GM21786 (cell line): ENCODE measurements around the gene AHRR.

Source experiments
- ATAC-seq: cut with Tn5 transposase; IDR thresholded peaks from one replicate; pipeline ENCODE4 v1.9.1; 2021; ENCODE audit not compliant: unreplicated experiment

AHRR gene

GRCh38 chr5:438481-438981 is 117.0 kb downstream of the AHRR start:
- no peak for ATAC-seq

GRCh38 chr5:439181-439580 is 117.7 kb downstream of the AHRR start:
- no peak for ATAC-seq

GRCh38 chr5:439636-440035 is 118.1 kb downstream of the AHRR start:
- no peak for ATAC-seq

- no peak for ATAC-seq
Observed at GRCh38 chr5:440401-441201, 119.1 kb downstream of the AHRR start.

GRCh38 chr5:441996-442334 is 120.5 kb downstream of the AHRR start:
- no peak for ATAC-seq

- peak; percentile 82 for ATAC-seq
Observed at GRCh38 chr5:442335-443238, 121.1 kb downstream of the AHRR start, which contains the start of gene EXOC3. EXOC3 (plus strand) TSS chr5:443176; CDS start chr5:446206, 3,030 bp downstream.

- ATAC-seq = peak; percentile 16
Observed at GRCh38 chr5:443239-444151, 122.0 kb downstream of the AHRR start.

GRCh38 chr5:444226-444625 is 122.7 kb downstream of the AHRR start:
- no peak for ATAC-seq

- ATAC-seq = no peak
Observed at GRCh38 chr5:445591-445990, 124.1 kb downstream of the AHRR start.

- no peak for ATAC-seq
Observed at GRCh38 chr5:446066-446882, 124.8 kb downstream of the AHRR start.

GRCh38 chr5:446883-447263 is 125.4 kb downstream of the AHRR start:
- no peak for ATAC-seq

- ATAC-seq = no peak
Observed at GRCh38 chr5:447501-447900, 126.0 kb downstream of the AHRR start.

- ATAC-seq = no peak
Observed at GRCh38 chr5:448061-448765, 126.7 kb downstream of the AHRR start.

GRCh38 chr5:448766-449090 is 127.2 kb downstream of the AHRR start:
- no peak for ATAC-seq

- no peak for ATAC-seq
Observed at GRCh38 chr5:449151-449550, 127.6 kb downstream of the AHRR start.

- ATAC-seq = no peak
Observed at GRCh38 chr5:451587-452458, 130.3 kb downstream of the AHRR start.

- ATAC-seq = no peak
Observed at GRCh38 chr5:452978-453710, 131.6 kb downstream of the AHRR start.
